Measurements from ENCODE around the gene FANCC.

FANCC gene

DNA sequence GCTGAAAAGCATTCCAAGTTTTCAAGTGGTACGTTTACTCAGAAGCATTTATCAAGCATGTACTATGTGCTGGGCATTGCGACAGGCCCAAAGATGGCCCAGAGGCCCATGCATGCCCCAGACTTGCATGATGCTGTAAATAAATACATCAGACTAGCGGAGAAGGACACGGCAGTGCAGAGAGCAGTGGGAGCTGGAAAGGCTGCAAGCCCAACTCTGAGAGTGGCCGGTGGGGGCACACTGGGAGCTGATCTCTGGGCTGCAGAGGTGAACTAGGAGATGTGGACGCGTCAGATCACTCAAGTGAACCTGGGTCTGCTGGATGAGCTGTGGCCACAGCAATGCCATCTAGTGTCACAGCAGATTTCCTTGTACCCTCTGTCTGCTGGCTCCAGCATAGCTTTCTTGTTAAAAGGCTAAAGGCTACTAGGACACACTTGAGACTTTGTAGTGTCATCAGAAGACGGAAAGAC lies 246.9 kb downstream of the FANCC start:
- no peak for TF ChIP-seq CTCF (IDR thresholded peaks at IDR 0.05; ENCODE audit: unreplicated experiment in 3 of 3)
- no peaks in the 10 kb centered on the region for H3K27me3 Mint-ChIP-seq (ENCODE audit: low read depth)
- H3K27ac Mint-ChIP-seq: peak overlapping the region; percentile 56 to 89 (median 56)
- H3K4me1 Mint-ChIP-seq: peaks cover 46% of the 10 kb centered on the region
- H3K4me3 Mint-ChIP-seq: peak overlapping the region in 1 of 3 experiments; percentile 31
- H3K9me3 Mint-ChIP-seq: no peaks in the 10 kb centered on the region
- peaks cover 44% of the 10 kb centered on the region for H3K36me3 Mint-ChIP-seq (ENCODE audit: low read depth)

GRCh38 chr9:95067897-95068296 lies 249.6 kb downstream of the FANCC start:
- Mint-ChIP-seq H3K4me3 (no peak overlapping the region), H3K27me3 (ENCODE audit: low read depth) (no peaks in the 10 kb centered on the region), H3K36me3 (ENCODE audit: low read depth) (peaks cover 43% of the 10 kb centered on the region), H3K27ac (no peak overlapping the region), H3K9me3 (no peaks in the 10 kb centered on the region), H3K4me1 (peaks cover 50% of the 10 kb centered on the region)
- TF ChIP-seq CTCF (IDR thresholded peaks at IDR 0.05; ENCODE audit: unreplicated experiment in 3 of 3): no peak

DNA sequence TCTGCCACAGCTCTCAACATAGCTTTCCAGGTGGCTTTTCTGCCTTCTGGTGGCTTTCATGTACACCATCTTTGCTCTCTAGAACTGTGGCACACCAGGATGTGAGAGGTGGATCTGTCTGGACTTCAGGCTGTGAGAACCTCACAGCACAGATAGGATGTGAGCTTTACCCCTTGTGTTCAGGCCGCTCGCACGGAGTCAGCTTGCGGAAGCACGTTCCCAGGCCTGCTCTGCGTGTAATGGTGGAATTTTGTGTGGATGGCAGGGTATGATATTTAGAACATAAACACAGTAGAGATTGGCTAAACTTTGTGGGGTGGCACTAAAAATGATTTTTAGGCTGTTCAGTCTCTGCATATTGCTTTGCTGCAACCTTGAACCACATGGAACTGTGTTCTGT lies 250.5 kb downstream of the FANCC start:
- Mint-ChIP-seq H3K27ac (no peak overlapping the region), H3K9me3 (no peaks in the 10 kb centered on the region), H3K4me1 (peaks cover 58% of the 10 kb centered on the region), H3K4me3 (no peak overlapping the region), H3K36me3 (ENCODE audit: low read depth) (peaks cover 49% of the 10 kb centered on the region), H3K27me3 (ENCODE audit: low read depth) (no peaks in the 10 kb centered on the region)
- no peak for TF ChIP-seq CTCF (IDR thresholded peaks at IDR 0.05; ENCODE audit: unreplicated experiment in 3 of 3)

DNA sequence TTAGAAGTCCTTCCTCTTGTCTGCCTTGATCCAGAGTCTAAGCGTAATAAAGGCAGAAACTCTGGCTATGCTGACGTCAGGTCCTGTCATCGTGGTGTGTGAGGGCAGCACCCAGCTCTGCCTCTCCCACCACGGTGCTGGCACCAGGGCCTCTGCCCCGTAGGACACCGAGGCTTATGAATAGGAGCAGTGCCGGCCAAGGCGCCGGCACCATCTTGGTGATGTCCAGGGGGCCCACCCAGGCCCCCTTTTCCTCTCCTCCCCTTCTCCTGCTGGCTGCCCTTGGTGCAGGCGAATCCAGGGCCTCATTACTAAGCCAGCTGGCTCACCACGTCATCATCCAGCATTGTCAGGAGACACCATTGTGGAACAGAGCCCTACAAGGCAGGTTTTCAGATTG lies 252.3 kb downstream of the FANCC start:
- no peak for TF ChIP-seq CTCF (IDR thresholded peaks at IDR 0.05; ENCODE audit: unreplicated experiment in 3 of 3)
- no peak overlapping the region for H3K4me3 Mint-ChIP-seq
- peak overlapping the region in 2 of 3 experiments; percentile 33 to 49 for H3K27ac Mint-ChIP-seq
- H3K9me3 Mint-ChIP-seq: no peaks in the 10 kb centered on the region
- H3K36me3 Mint-ChIP-seq (ENCODE audit: low read depth): peaks cover 53% of the 10 kb centered on the region
- no peaks in the 10 kb centered on the region for H3K27me3 Mint-ChIP-seq (ENCODE audit: low read depth)
- peaks cover 66% of the 10 kb centered on the region for H3K4me1 Mint-ChIP-seq

GRCh38 chr9:95063300-95063699 lies 254.2 kb downstream of the FANCC start:
- Mint-ChIP-seq H3K36me3 (ENCODE audit: low read depth) (peaks cover 46% of the 10 kb centered on the region), H3K27me3 (ENCODE audit: low read depth) (no peaks in the 10 kb centered on the region), H3K27ac (peak overlapping the region; percentile 2 to 29 (median 25)), H3K4me1 (peaks cover 68% of the 10 kb centered on the region), H3K9me3 (no peaks in the 10 kb centered on the region), H3K4me3 (no peak overlapping the region)
- no peak for TF ChIP-seq CTCF (IDR thresholded peaks at IDR 0.05; ENCODE audit: unreplicated experiment in 3 of 3)

- peaks cover 40% of the 10 kb centered on the region for H3K36me3 Mint-ChIP-seq (ENCODE audit: low read depth)
- no peaks in the 10 kb centered on the region for H3K9me3 Mint-ChIP-seq
- H3K4me1 Mint-ChIP-seq: peaks cover 69% of the 10 kb centered on the region
- H3K27ac Mint-ChIP-seq: peak overlapping the region; percentile 76 to 82 (median 80)
- H3K4me3 Mint-ChIP-seq: peak overlapping the region in 1 of 3 experiments; percentile 46
- no peaks in the 10 kb centered on the region for H3K27me3 Mint-ChIP-seq (ENCODE audit: low read depth)
- TF ChIP-seq CTCF (IDR thresholded peaks at IDR 0.05; ENCODE audit: unreplicated experiment in 3 of 3): no peak
Measured at GRCh38 chr9:95062596-95063065, 254.9 kb downstream of the FANCC start.

Data from nephron (organoid).